NCI-H524 (cell line): ENCODE measurements around the gene GRM8.

ENCODE experiments used
- DNase-seq, 2 experiments: peaks; one replicate each; lab custom pipeline; 2025; lab: John Stamatoyannopoulos, UW

GRM8 gene

DNA sequence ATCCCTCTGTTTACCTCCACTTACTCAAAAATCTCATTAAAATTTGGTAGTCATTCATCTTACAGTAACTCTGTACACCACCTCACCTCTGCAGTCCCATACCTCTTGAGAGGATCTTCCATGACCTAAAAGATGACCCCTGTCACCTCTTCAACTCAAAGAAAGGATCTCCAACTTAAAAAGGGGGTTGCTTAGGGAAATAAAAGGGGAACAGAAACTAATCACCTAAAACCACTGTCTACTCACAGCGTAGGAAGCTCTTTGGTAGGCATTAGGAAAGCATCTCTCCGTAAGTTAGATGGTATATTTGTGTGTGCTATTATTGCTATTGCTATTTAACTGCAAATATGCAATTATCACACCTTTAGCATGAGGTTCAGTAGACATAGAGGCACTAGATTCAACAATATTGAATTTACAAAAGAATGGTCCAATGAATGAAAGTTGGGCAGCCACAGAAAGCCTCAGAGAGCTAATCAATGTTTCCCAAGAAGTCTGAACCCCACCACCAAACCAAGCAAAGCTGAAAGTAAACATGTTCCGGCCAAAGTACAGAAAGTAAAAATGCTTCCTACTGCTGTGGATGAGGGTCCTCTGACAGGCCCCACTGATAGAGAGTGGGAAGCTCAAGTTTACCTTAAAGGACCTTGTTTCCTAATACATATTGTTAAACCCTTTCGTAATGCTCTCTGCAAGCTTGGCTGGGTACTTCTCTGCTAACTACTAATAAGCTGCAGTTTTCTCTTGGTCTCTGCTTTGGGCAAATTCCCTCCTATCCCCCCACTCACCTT is 105.8 kb downstream of the GRM8 start:
- no peak for DNase-seq

GRCh38 chr7:127137146-127137545 is 115.6 kb downstream of the GRM8 start:
- no peak for DNase-seq

- no peak for DNase-seq
Measured at GRCh38 chr7:127135871-127136485, 116.8 kb downstream of the GRM8 start.

GRCh38 chr7:127123220-127123619 is 129.5 kb downstream of the GRM8 start:
- DNase-seq: no peak

DNA sequence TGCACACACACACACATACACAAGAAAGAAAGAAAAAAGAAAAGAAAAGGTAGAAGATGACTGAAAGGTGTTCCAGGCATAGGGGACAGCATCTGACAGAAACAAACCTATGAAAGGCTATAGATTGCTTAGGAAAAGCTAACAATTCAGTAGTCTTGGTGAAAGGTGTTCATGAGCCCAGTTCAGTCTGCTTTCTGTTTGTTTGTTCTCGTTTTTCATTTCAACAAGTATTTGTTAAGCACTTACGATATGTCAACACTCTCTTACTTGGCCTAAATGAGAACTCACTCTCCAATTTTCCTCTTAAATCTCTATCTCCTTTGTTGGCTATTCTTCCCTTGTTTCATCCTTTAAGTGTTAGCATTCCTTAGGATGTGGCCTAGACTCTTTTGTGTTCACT is 133.2 kb downstream of the GRM8 start:
- no peak for DNase-seq

DNA sequence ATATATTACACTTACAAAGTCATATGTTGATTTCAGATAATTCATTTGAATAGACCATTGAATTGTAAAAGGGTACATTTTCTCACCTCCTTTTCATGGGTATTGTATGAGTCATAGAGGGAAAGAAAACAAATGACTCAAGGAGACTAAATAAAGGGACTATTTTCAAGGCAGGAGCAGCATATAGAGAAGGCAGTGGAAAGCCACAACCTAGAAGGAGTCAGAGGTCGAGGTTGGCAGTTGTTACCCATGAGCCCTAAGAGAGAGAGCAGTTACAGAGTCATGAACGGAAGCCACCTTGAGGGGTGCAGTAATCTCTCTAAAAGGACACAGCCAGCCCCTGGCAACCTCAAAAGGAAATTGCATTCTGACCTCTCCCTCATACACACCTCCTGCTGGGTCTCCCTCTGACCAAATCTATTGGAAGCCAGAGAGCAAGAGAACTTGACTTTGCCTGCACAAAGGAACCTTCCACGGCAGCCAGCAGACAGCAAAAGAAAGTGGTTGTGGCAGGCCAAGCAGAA is 137.9 kb downstream of the GRM8 start:
- DNase-seq: no peak

DNA sequence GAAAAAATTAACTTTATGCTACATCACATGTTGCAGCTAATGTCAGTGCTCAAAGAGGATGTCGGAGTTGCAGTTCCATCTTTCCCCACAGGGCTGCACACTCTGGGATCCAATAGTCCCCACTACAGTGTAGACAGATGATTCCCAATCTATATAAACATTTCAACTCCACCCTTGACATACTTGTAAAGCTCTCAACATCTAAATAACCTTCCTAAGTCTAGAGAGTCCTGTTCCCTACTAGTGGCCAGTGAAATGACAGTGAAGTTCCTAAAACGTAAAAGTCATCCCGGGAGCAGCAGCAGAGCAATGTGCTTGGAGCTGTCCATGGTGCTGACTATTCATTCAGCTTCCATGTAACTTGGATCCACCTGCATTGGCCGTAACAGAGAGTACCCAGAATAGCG is 145.1 kb downstream of the GRM8 start:
- DNase-seq: peak in 1 of 2 experiments; percentile 30

- DNase-seq: no peak
Measured at GRCh38 chr7:127093340-127093739, 159.4 kb downstream of the GRM8 start.

DNA sequence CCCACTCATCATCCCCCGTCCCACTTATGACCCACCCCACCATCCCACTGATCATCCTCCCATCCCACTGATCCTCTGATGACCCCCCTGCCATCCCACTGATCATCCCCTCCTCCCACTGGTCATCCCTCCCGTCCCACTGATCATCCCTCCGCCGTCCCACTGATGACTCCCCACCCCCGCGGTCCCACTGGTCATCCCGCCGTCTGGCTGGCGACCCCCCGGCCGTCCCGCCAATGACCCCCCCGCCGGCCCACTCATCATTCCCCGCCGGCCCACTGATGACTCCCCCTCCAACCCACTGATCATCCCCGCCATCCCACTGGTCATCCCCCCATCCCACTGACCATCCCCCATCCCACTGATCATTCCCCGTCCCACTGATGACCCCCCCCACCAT is 161.1 kb downstream of the GRM8 start:
- DNase-seq: no peak

GRCh38 chr7:127089146-127089545 is 163.6 kb downstream of the GRM8 start:
- no peak for DNase-seq

DNA sequence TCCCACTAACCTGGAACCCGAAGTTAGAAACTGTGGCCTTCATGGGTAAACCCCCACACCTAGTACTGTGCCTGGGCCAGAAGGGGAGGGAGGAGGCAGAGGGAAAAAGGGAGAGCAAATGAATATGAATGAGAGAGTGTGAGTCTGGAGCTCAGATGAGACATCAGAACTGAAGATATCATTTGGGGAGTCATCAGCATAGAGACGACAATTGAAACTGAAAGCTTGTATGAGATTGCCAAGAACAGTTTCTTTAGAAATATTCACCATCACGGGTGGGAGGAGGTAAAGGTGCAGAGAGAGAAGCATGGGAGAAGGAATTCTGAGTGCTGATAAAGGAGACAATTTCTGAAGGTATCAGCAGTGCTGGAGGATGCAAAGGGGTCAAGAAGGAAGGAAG is 171.2 kb downstream of the GRM8 start:
- DNase-seq: no peak

- no peak for DNase-seq
Measured at GRCh38 chr7:127080576-127080975, 172.2 kb downstream of the GRM8 start.

DNA sequence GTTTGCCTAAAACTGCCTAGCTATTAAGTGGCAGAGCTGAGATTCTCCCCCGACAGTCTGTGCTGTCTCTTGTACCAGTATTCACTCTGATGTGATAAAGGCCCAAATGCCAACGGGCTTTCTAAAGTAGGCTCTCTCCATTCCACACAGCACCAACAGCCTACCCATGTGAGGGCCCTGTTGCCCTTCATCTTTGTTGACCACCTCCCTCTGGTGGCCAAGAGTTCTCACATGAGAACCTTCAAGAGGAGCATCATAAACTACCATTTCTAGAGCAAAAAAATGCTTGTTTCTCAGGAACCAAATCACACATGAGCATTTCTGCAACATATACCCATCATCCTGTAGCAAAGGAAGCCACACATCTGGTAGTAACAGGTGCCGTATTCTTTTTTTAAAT is 185.8 kb downstream of the GRM8 start:
- peak; percentile 50 to 87 for DNase-seq

DNA sequence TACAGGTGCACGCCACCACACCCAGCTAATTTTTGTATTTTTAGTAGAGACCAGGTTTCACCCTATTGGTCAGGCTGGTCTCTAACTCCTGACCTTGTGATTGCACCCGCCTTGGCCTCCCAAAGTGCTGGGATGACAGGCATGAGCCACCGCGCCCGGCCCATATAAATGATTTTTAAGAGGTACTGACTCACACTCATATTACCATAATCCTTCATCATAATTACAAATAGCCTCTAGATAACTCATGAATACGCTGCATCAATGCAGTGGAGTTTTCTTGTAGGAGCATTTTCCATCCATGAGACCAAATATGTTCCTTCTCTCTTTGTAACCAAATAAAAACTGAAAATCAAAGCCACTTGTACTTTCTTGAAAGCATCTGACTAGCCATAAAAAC is 193.3 kb downstream of the GRM8 start:
- peak in 1 of 2 experiments; percentile 32 for DNase-seq

DNA sequence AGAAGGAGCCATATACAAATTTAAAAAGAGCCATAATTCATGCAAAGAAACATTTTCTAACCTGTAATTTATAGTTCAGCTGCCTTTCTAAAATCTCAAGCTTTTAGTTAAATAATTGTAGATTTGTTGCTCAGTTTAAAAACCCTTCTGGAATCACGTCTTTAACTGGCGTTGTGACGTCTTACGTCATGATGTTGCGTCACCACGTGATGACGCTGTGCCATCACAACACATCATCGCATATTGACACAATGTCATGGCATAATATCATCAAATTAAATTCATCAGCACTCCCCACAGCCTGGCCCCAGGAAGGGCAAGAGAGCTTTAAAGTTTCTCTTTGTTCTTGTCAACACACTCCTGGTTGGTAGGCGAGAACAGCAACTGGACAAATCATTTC is 194.8 kb downstream of the GRM8 start:
- no peak for DNase-seq

- DNase-seq: no peak
Measured at GRCh38 chr7:127056202-127056601, 196.5 kb downstream of the GRM8 start.

DNA sequence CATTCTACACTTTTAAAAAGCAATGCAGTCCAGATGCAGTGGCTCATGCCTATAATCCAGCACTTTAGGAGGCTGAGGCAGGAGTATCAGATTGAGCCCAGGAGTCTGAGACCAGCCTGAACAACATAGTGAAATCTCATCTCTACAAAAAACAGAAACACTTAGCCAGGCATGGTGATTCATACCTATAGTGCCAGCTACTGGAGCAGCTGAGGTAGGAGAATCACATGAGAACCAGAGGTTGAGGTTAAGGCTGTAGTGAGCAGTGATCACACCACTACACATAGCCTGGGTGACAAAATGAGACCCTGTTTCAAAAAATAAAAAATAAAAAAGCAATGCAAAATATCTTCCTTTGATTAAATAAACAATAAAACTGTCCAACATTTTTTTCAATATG is 205.2 kb downstream of the GRM8 start:
- no peak for DNase-seq

DNA sequence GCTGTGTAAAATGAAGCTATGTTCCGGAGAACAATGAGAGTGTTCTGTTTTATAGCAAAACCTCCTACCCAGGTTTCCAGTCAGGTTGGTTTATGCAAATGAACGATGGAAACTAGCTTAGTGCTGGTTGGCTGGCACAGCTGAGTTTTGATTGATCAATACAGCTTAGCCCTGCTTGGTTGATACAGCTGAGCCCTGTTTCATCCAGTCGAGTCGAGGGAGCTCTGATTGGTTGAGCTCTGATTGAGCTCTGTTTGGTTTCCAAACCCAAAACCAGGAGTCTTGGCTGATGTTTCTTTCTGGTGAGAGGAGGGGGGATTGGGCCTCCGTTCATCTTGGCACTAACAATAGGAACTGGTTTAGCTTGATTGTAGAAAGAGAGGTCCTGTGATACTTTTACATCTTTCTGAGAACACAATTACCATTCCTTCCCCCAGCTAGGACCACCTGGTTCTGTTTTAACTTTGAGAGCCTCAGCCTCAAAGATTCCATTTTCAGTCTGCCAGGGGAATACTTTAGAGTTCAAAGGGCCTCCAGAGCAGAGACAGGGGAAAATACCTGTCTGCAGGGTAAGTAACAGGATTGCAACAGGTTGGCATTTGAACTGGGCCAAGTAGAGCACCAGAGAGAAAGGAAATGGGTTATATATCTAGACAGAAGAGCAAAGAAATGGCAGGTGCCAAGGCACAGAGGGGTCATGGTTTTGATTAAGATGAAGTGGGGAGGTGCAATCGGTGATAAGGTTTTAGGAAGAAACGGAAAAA is 210.9 kb downstream of the GRM8 start:
- DNase-seq: no peak

GRCh38 chr7:127040042-127040441 is 212.7 kb downstream of the GRM8 start:
- no peak for DNase-seq

GRCh38 chr7:127039541-127039940 is 213.2 kb downstream of the GRM8 start:
- DNase-seq: no peak

DNA sequence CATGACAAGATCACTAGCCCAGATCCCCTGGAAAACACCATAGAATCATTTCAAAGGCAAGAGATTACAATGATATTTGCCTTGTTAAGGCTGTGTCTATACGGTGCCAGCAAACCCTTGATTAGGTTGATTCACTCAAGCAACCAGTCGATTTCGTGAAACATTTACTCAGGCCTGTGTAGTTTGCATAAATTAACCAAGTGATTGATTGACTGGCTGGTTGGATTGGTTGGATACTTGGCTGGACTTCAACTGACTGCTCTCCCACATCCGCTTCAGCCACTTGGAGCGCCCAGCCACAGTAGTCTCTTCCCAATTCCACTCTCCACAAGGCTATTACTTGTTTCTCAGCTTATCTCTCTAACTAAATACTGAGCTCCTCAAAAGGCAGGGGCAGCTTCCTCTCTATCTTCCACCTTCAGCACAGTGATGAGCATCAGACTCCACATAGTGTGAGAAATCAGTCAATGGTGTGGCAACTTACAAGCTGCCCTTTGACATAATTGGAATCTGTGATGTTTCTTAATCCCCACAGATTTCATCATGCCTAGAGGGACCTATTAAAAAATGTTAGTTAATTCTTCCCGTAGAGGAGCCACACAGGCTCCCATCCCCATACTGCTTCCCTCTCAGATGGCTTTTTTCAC is 217.4 kb downstream of the GRM8 start:
- DNase-seq: no peak

GRCh38 chr7:127034186-127034806 is 218.4 kb downstream of the GRM8 start:
- peak in 1 of 2 experiments; percentile 9 for DNase-seq
